ENCODE data around the gene ARID4B. TPM values are rescaled to one million over a fixed set of nuclear protein-coding genes. Genes with fewer than 3 reads are reported as not detected.

ARID4B gene
- total and polyA plus RNA-seq, 2 donors (not counting 3 experiments of a cell fraction or from before 2014, with no cell fraction given), result 6.7 to 40.7 TPM

DNA sequence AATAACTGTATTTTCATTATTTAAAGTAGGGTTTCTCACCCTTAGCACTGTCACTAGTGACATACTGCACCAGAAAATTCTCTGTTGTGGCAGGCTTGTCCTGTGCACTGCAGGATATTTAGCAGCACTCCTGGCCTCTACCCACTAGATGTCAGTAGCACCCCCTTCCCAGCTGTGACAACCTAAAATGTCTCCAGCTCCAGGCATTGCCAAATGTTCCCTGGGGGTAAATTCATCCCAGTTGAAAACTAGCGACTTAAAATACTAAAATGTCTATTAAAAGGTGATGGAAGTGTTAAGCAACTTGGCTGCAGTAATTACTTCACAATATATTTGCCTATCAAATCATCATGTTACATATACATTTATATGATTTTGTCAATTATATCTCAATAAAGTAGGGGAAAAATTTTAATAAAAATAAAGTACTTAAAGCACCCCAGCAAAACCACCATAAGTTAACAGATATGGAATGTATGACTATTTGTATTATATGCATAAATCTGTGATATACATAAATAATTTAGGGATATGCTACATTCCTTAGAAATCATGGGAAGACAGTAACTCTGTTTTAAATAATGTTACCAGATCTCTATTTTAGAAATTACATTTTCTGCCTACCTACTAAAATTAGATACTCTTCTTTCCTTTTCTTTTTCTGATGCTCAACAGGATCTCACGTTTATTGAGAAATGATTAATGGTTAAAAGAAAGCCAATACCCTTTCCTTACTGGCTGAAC is 74.6 kb downstream of the ARID4B start:
- POLR2A ChIA-PET, result no interaction called here
- Histone ChIP-seq H3K27ac (ENCODE audit: insufficient read depth, low read depth, low read length) (no peak overlapping the region), H2AFZ (ENCODE audit: low read depth, low read length) (no peak overlapping the region), H3K4me2 (ENCODE audit: insufficient read depth, low read length) (no peak overlapping the region), H3K9me1 (replicated peaks; ENCODE audit: control insufficient read depth, extremely low read depth, insufficient read depth, low read length) (no peaks in the 10 kb centered on the region), H3K27me3 (ENCODE audit: control insufficient read depth in 2 of 2, insufficient read depth in 2 of 2, low read length in 2 of 2) (no peaks in the 10 kb centered on the region), H3K9ac (replicated peaks; ENCODE audit: extremely low read depth, insufficient read depth, low read length) (no peak overlapping the region), H3K36me3 (ENCODE audit: control insufficient read depth in 2 of 2, extremely low read depth in 1 of 2, insufficient read depth in 2 of 2, low read length in 2 of 2) (peaks cover 0 to 4% of the 10 kb centered on the region in 2 experiments), H3K4me1 (ENCODE audit: control insufficient read depth, extremely low read depth, insufficient read depth, low read length) (no peaks in the 10 kb centered on the region), H3K79me2 (ENCODE audit: control insufficient read depth, insufficient read depth, low read length) (peaks cover 10% of the 10 kb centered on the region), H3K4me3 (replicated peaks in 1 of 3; ENCODE audit: insufficient read depth in 1 of 3, low read depth in 1 of 3, low read length in 3 of 3) (no peak overlapping the region), H4K20me1 (replicated peaks; ENCODE audit: control insufficient read depth, extremely low read depth, insufficient read depth, low read length) (peaks cover 2% of the 10 kb centered on the region), H3K9me3 (replicated peaks; ENCODE audit: control insufficient read depth, insufficient read depth, low read length) (no peaks in the 10 kb centered on the region)
- intact Hi-C loops (cut with micrococcal nuclease) (loop anchor here (1.0 to 5.0 kb wide), 3 partner anchors 75 to 249 kb away; partner anchors contain the start of genes ARID4B, B3GALNT2 and GGPS1), dilution Hi-C loops (cut with MboI; ENCODE audit: extremely low pct_ligation_motif_present, low sequenced_read_pairs) (no loop called here)
- BruUV-seq (replicated peaks), result no TSS peak
- CTCF ChIA-PET, result interaction anchor here (0.6 to 5.5 kb wide), 14 partner anchors 9 to 766 kb away, joined by 3 to 107 read pairs (median 4); partner anchors contain the start of genes ARID4B and GGPS1
- TF ChIP-seq, protein P1, sequence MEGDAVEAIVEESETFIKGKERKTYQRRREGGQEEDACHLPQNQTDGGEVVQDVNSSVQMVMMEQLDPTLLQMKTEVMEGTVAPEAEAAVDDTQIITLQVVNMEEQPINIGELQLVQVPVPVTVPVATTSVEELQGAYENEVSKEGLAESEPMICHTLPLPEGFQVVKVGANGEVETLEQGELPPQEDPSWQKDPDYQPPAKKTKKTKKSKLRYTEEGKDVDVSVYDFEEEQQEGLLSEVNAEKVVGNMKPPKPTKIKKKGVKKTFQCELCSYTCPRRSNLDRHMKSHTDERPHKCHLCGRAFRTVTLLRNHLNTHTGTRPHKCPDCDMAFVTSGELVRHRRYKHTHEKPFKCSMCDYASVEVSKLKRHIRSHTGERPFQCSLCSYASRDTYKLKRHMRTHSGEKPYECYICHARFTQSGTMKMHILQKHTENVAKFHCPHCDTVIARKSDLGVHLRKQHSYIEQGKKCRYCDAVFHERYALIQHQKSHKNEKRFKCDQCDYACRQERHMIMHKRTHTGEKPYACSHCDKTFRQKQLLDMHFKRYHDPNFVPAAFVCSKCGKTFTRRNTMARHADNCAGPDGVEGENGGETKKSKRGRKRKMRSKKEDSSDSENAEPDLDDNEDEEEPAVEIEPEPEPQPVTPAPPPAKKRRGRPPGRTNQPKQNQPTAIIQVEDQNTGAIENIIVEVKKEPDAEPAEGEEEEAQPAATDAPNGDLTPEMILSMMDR (IDR thresholded peaks at IDR 0.05; ENCODE audit: extremely low read depth in 1 of 2, insufficient read depth in 1 of 2, low read depth in 1 of 2, low read length in 2 of 2), result peak; percentile 74 to 81
- no peak for TF ChIP-seq JUN (IDR thresholded peaks at IDR 0.05; ENCODE audit: borderline replicate concordance, insufficient read depth, insufficient read length, low read depth)
- peak; percentile 60 for FAIRE-seq
- peak; percentile 71 for DNase-seq (ENCODE audit: low read depth, low spot score)

DNA sequence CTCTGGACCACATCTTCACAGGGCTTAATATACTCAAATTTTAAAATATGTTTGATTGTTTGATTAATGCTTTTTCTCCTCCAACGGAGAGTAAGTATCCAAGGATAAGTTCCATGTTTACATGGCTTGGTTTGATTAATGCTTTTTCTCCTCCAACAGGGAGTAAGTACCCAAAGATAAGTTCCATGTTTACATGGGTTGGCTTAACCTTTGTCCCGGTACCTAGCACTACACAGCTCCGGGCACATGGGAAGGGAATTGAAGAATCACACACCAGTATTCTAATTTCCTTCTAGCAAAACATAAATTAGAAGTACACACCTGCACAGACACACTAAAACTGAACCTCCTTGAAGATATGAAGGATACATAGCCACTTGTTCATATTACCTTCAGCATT is 77.5 kb downstream of the ARID4B start:
- Histone ChIP-seq H3K4me3 (replicated peaks in 1 of 3; ENCODE audit: insufficient read depth in 1 of 3, low read depth in 1 of 3, low read length in 3 of 3) (no peak overlapping the region), H3K27ac (ENCODE audit: insufficient read depth, low read depth, low read length) (no peak overlapping the region), H3K36me3 (ENCODE audit: control insufficient read depth in 2 of 2, extremely low read depth in 1 of 2, insufficient read depth in 2 of 2, low read length in 2 of 2) (peaks cover 0 to 8% of the 10 kb centered on the region in 2 experiments), H4K20me1 (replicated peaks; ENCODE audit: control insufficient read depth, extremely low read depth, insufficient read depth, low read length) (peaks cover 2% of the 10 kb centered on the region), H3K4me2 (ENCODE audit: insufficient read depth, low read length) (no peak overlapping the region), H3K79me2 (ENCODE audit: control insufficient read depth, insufficient read depth, low read length) (peaks cover 4% of the 10 kb centered on the region), H3K27me3 (ENCODE audit: control insufficient read depth in 2 of 2, insufficient read depth in 2 of 2, low read length in 2 of 2) (no peaks in the 10 kb centered on the region), H2AFZ (ENCODE audit: low read depth, low read length) (no peak overlapping the region), H3K9me1 (replicated peaks; ENCODE audit: control insufficient read depth, extremely low read depth, insufficient read depth, low read length) (peaks cover 2% of the 10 kb centered on the region), H3K9ac (replicated peaks; ENCODE audit: extremely low read depth, insufficient read depth, low read length) (no peak overlapping the region), H3K4me1 (ENCODE audit: control insufficient read depth, extremely low read depth, insufficient read depth, low read length) (peaks cover 20% of the 10 kb centered on the region), H3K9me3 (replicated peaks; ENCODE audit: control insufficient read depth, insufficient read depth, low read length) (no peaks in the 10 kb centered on the region)
- no TSS peak for BruUV-seq (replicated peaks)
- FAIRE-seq, result no peak
- DNase-seq (ENCODE audit: low read depth, low spot score), result no peak
- intact Hi-C loops (cut with micrococcal nuclease) (loop anchor here (5.0 kb wide), 1 partner anchor 252 kb away; the partner anchor contains the start of gene B3GALNT2), dilution Hi-C loops (cut with MboI; ENCODE audit: extremely low pct_ligation_motif_present, low sequenced_read_pairs) (no loop called here)
- CTCF ChIA-PET, result interaction anchor here (0.9 to 5.5 kb wide), 3 partner anchors 11 to 165 kb away, joined by 3 to 107 read pairs (median 5); no protein-coding TSS in a partner anchor
- POLR2A ChIA-PET, result no interaction called here
- TF ChIP-seq JUN (IDR thresholded peaks at IDR 0.05; ENCODE audit: borderline replicate concordance, insufficient read depth, insufficient read length, low read depth), result no peak
- TF ChIP-seq, protein P1 (IDR thresholded peaks at IDR 0.05; ENCODE audit: extremely low read depth in 1 of 2, insufficient read depth in 1 of 2, low read depth in 1 of 2, low read length in 2 of 2), result no peak
- TF ChIP-seq FOS (IDR thresholded peaks at IDR 0.05; ENCODE audit: borderline replicate concordance, insufficient read depth, low read length), result no peak
- TF ChIP-seq POLR2A (IDR thresholded peaks at IDR 0.05; ENCODE audit: low read depth, low read length), result no peak
- no peak for TF ChIP-seq POLR2AphosphoS5 (IDR thresholded peaks at IDR 0.05; ENCODE audit: insufficient read depth, low read depth, low read length)
- TF ChIP-seq EZH2 (IDR thresholded peaks at IDR 0.05; ENCODE audit: borderline replicate concordance, low read depth, low read length, severe bottlenecking), result no peak
- no peak for TF ChIP-seq MAX (IDR thresholded peaks at IDR 0.05; ENCODE audit: insufficient read depth, insufficient read length)
- no peak for TF ChIP-seq MYC (IDR thresholded peaks at IDR 0.05; ENCODE audit: low read depth, low read length)
- no peak for TF ChIP-seq GATA2 (IDR thresholded peaks at IDR 0.05; ENCODE audit: insufficient read depth, insufficient read length, low read depth, low read length)
